K562 (cell line): ENCODE data around the gene FAM131C. TPM values are rescaled to one million over a fixed set of nuclear protein-coding genes. Genes with fewer than 3 reads are reported as not detected.

Experiments
- CHD7 ChIP-seq: fragments of 200-600 bp; sonication (generic); IDR thresholded peaks from one replicate; pipeline ENCODE4 v1.6.1; 2012; ENCODE audit warnings: mild to moderate bottlenecking, low read depth, low read length, inconsistent platforms
- CREM ChIP-seq: IDR thresholded peaks from 2 replicates; pipeline ENCODE4 v1.6.1; 2014; ENCODE audit warnings: antibody characterized with exemption, low read depth
- DEAF1 ChIP-seq: fragments of 450-650 bp; formaldehyde crosslinking; IDR thresholded peaks from 2 replicates; pipeline ENCODE4 v1.4.0; 2020; ENCODE audit warnings: mild to moderate bottlenecking, moderate library complexity
- ETS2 ChIP-seq: IDR thresholded peaks from 2 replicates; pipeline ENCODE4 v1.6.1; 2016; ENCODE audit warnings: borderline replicate concordance, missing genetic modification characterization, mild to moderate bottlenecking, moderate library complexity, missing compliant biosample characterization; ENCODE audit not compliant: poor library complexity, severe bottlenecking
- ETV5 ChIP-seq: sonication (generic); formaldehyde crosslinking; IDR thresholded peaks from 2 replicates; pipeline ENCODE4 v1.4.0; 2020; ENCODE audit warnings: low read depth, mild to moderate bottlenecking, missing genetic modification reagents
- FOXP4 ChIP-seq: sonication (generic); formaldehyde crosslinking; IDR thresholded peaks from 2 replicates; pipeline ENCODE4 v1.8.0; 2022; ENCODE audit warnings: mild to moderate bottlenecking, missing genetic modification reagents, borderline replicate concordance
- KDM5B ChIP-seq: fragments of 200-600 bp; sonication (generic); IDR thresholded peaks from 2 replicates; pipeline ENCODE4 v1.6.1; 2012; ENCODE audit warnings: low read depth, mild to moderate bottlenecking, moderate library complexity, low read length, control low read depth, inconsistent platforms; ENCODE audit not compliant: insufficient replicate concordance
- SAFB ChIP-seq: fragments of 200-400 bp; formaldehyde crosslinking; IDR thresholded peaks from 2 replicates; pipeline ENCODE4 v1.6.1; 2017; ENCODE audit warnings: low read depth, low read length, borderline replicate concordance
- STAT5B ChIP-seq: fragments of 250-450 bp; sonication (Bioruptor Pico); IDR thresholded peaks from 2 replicates; pipeline ENCODE4 v1.8.0; 2021; ENCODE audit warnings: mild to moderate bottlenecking, inconsistent platforms
- THRAP3 ChIP-seq: fragments of 450-650 bp; IDR thresholded peaks from 2 replicates; pipeline ENCODE4 v1.6.1; 2016; ENCODE audit warnings: mild to moderate bottlenecking, inconsistent platforms, borderline replicate concordance
- ZNF253 ChIP-seq: fragments of 250-450 bp; sonication (Bioruptor Pico); conservative IDR thresholded peaks from 2 replicates; pipeline ENCODE4 v1.6.1; 2021; ENCODE audit warnings: mild to moderate bottlenecking
- ZNF41 ChIP-seq: fragments of 250-450 bp; sonication (Bioruptor Pico); conservative IDR thresholded peaks from 2 replicates; pipeline ENCODE4 v1.4.0; 2020; ENCODE audit warnings: mild to moderate bottlenecking
- ZNF444 ChIP-seq: fragments of 250-450 bp; sonication (Bioruptor Pico); IDR thresholded peaks from 2 replicates; pipeline ENCODE4 v1.4.0; 2020; ENCODE audit warnings: mild to moderate bottlenecking, moderate library complexity
- ZNF75A ChIP-seq: fragments of 450-650 bp; formaldehyde crosslinking; IDR thresholded peaks from 2 replicates; pipeline ENCODE4 v1.4.0; 2020; ENCODE audit warnings: mild to moderate bottlenecking
- polyA plus RNA-seq, 8 experiments: library from polyadenylated mRNA; depleted of rRNA in 4 of 8; stranded (reverse) in 5 of 8; unstranded in 3 of 8; fragments of >200 nt; fragmentation: Nextera tagmentation in 2 of 8; fragmentation: Illumina TruSeq in 1 of 8; extraction: Ambion mirVana in 2 of 8; extraction: Trizol in 1 of 8; gene quantifications; 2 replicates each; pipeline versions ENCODE4 v1.2.1 to v1.2.3, GENCODE V29; 2011 to 2014; ENCODE audit warnings: inconsistent platforms in 1 of 8, missing spikeins in 1 of 8
- total RNA-seq, 7 experiments: library from RNA; depleted of rRNA in 6 of 7; stranded (reverse); fragments of >200 nt in 6 of 7; fragmentation: Illumina TruSeq in 2 of 7; extraction: Trizol in 2 of 7; gene quantifications; 2 replicates each; pipeline versions ENCODE4 v1.2.1 to v1.2.3, GENCODE V29; 2011 to 2021; ENCODE audit warnings: low replicate concordance in 1 of 7

FAM131C gene
- total and polyA plus RNA-seq, 9 of the 15 experiments (the other 6 are each of a cell fraction or from before 2014, with no cell fraction given), result 0.10 to 0.29 (median 0.16) TPM; not detected in 6

- TF ChIP-seq CHD7 (no peak), ZNF75A (CRISPR knock-in tag) (no peak), SAFB (no peak), ZNF253 (no peak), ZNF444 (CRISPR knock-in tag) (no peak), ZNF41 (no peak), ETS2 (tag) (no peak), THRAP3 (peak; percentile 61; the same call in 1 of the 2 replicates), ETV5 (no peak), DEAF1 (peak; percentile 96), CREM (0 out of 2 replicates have a peak, but pooled peaks have one; percentile 10), FOXP4 (no peak), KDM5B (no peak), STAT5B (CRISPR knock-in tag) (no peak)
Measured at GRCh38 chr1:16009030-16009460, 64.4 kb downstream of the FAM131C start (continued).
